Measurements from ENCODE around the gene APPBP2.
A peak's percentile ranks its signal among the peaks of the same experiment; 100 is the strongest.
"Not testable (repeated sequence)": the region's sequence is repeated elsewhere in the genome, so short reads cannot be mapped to it uniquely, and the experiment has no call there.

Gene APPBP2

DNA sequence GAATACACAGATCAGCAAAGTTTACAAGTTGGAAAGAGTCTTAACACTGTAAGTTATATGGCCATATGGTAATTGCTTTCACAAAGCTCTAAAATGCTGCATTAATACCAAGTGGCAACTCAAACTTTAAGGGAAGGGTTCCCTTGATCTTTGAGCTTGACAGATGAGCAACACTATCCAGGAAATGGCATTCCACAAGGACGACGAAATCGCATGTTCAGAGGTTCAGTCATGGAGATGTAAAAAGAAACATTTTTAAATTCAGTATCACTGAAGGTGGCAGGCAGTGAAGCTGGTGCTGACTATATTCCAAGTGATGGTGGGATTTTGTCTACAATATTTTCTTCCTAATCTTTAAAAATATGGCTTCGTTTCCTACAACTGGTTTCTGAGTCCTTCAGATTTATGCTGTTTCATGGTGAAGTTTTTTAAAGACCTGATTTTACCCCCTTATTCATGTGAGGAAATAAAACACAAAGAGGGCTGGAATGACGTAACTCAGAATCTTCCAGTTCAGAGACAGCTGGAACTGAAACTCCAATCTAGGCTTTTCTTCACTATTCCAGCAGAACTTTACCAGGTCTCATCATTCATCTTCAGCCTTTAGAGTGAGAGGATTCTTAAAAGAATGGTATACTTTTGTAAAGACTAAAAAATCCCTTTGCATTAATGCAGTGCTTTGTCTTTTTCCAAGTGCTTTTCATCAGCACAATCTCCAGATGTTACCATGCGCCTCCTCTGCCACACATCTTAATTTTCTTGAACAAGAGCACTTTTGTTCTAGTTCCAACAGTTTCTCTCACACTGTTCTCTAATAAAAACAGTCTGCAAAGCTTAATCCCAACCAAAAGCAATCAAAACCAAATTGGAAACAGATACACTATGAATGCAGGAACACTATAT, 83.5 kb downstream of the APPBP2 start:
- intact Hi-C loops (cut with DNase I), result no loop called here
- no peak for DNase-seq

DNA sequence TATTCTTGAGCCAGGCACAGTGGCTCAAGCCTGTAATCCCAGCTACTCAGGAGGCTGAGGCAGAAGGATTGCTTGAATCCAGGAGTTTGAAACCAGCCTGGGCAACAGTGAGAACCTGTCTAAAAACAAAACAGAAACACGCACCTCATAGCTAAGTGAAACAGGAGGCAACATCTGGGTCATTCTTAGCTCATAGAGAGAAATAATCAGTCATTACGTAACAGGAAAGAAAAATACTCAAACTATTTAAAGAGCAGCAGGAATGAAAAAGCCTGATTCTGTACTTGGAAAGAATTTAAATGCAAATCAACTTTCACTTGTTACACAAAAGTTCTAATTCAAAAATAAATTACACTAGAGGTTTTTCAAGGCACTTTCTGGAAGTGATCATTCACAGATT, 86.5 kb downstream of the APPBP2 start:
- DNase-seq, result no peak
- intact Hi-C loops (cut with DNase I), result loop anchor here (10.0 kb wide), 2 partner anchors 295 to 335 kb away; partner anchors contain the start of gene CA4

DNA sequence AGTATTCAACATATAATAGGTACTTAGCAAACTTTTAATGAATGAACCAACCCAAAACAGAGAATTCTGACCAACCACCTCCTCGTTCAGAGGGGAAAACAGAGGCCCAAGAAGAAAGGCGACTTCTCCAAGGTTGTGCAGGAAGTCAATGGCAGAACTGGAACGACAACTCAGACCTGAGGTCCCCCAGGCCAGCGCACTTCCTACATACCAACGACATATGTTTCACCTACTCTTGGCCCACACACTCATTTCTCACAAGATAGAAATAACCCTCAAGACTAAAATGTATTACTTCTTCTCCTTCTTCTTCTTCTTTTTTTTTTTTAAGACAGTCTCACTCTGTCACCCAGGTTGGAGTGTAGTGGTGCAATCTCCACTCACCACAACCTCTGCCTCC, 89.4 kb downstream of the APPBP2 start:
- no peak for DNase-seq
- intact Hi-C loops (cut with DNase I), result loop anchor here (10.0 kb wide), 2 partner anchors 292 to 332 kb away; partner anchors contain the start of gene CA4

DNA sequence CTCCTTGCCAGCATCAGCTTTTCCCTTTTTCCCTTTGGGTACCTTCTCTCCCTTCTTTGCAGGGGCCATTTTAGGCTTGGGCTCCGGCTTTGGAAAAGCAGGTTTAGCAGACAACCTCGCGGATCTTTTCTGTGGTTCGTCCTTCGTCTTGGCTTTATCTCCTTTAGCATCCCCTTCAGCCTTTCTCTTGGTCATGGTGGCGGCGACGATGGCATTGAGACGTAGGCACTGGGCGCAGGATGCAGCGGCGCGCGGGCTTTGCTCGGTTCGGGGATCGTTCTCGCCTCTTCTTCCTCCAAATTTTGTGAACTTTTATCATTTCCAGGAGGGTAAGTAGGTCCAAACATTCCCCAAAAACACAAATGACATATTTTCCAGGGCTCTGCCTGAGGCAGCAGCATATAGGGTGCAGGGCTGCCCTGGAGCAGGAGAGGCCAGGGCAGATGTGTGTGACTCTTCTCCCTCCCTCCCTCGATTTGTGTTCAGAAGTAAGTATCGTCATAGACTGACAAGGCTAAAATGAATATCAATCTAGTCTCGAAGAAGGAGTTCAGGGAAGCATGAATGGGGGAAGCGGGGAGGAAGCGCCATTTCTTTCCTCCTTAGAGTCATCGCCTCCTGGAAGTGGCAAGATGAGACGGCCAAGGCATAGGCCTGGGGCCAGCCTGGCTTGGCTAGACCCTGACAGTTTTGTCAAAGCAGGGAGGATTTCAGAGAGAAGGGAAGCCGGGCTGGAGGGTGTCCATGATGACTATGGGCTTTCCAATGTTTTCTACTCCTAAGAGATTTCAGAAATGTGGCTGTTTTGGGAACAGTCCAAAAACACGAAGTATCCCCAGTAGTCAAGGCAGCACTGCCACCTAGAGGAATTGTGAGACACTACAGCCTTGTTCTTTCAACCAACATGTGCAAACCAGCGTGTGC, 90.5 kb downstream of the APPBP2 start:
- intact Hi-C loops (cut with DNase I), result loop anchor here (10.0 kb wide), 2 partner anchors 291 to 331 kb away; partner anchors contain the start of gene CA4
- DNase-seq, result peak in 8 of 10 donors; percentile 34 to 86 (median 70)

DNA sequence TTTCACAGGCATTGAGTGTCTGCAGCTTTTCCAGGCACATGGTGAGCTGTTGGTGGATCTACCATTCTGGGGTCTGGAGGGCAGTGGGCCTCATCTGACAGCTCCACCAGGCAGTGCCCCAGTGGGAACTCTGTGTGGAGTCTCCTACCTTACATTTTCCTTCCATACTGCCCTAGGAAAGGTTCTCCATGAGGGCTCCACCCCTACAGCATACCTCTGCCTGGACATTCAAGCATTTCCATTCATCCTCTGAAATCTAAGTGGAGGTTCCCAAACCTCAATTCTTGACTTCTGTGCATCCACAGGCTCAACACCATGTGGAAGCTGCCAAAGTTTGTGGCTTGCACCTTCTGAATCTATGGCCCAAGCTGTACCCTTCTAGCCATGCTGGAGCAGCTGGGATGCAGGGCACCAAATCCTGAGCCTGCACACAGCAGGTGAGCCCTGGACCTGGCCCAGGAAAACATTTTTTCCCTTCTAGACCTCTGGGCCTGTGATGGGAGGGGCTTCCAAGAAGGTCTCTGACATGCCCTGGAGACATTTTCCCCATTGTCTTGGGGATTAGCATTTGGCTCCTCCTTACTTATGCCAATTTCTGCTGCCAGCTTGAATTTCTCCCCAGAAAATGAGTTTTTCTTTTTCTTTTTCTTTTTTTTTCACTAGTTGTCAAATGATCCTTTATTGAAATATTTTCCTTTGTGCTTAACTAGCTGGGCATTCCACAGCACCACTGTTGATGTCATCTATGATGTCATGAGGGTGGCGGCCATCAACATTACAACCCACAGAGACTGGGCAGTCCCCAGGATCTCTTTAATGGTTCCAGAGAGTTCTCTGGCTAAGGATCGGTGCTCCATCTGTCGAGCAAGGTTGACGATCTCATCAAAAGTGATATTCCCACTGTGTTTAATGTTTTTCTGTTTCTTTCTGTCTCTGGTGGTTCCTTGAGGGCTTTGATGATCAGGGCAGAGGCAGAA, 92.7 kb downstream of the APPBP2 start:
- not testable (repeated sequence) for DNase-seq
- intact Hi-C loops (cut with DNase I), result loop anchor here (5.0 to 10.0 kb wide), 3 partner anchors 201 to 329 kb away; partner anchors contain the start of gene CA4

DNA sequence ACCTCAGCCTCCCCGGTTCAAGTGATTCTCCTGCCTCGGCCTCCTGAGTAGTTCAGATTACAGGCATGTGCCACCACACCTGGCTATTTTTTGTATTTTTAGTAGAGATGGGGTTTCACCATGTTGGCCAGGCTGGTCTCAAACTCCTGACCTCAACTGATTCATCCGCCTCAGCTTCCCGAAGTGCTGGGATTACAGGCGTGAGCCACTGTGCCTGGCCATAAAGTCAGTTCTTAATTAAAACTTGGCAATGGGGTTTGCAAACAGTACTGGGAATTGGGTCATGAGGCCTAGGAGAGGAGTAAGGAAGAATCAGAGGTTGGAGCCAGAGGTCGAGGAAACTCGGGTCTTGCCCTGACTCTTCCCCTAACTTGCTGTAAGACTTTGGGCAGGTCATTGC, 95.5 kb downstream of the APPBP2 start:
- DNase-seq, result not testable (repeated sequence)

DNA sequence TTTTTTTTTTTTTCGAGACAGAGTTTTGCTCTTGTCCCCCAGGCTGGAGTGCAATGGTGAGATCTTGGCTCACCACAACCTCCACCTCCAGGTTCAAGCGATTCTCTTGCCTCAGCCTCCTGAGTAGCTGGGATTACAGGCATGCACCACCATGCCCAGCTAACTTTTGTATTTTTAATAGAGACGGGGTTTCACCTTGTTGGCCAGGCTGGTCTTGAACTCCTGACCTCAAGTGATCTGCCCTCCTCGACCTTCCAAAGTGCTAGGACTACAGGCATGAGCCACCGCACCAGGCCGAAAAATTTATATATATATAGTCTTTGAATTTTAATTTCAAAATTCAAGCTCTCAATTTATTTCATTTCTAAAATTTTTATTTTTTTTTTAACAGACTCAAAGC, 97.6 kb downstream of the APPBP2 start:
- intact Hi-C loops (cut with DNase I); DNase-seq: not testable (repeated sequence)

More for the DNA sequence above, 95.5 kb downstream of the APPBP2 start:
- intact Hi-C loops (cut with DNase I), result loop anchor here (5.0 to 10.0 kb wide), 3 partner anchors 198 to 326 kb away; partner anchors contain the start of gene CA4

DNA sequence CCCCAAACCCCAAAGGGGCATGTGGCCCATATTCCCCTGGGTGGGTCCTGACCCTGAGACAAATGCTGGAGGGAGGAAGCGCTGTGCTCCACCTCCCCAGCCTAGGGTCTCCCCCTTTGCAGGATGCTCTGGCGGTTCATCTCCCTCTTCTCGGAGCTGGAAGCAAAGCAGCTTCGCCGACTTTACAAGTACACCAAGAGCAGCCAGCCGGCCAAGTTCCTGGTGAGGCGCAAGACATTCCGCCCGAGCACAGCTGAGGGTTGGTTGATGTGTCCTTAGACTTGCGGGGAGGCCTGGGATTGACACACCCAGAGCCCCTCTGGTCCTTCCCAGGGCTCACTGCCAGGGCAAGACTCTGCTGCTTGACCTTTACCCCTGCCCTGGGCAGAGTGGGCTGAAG, 99.4 kb downstream of the APPBP2 start:
- DNase-seq, result no peak
- intact Hi-C loops (cut with DNase I), result no loop called here

DNA sequence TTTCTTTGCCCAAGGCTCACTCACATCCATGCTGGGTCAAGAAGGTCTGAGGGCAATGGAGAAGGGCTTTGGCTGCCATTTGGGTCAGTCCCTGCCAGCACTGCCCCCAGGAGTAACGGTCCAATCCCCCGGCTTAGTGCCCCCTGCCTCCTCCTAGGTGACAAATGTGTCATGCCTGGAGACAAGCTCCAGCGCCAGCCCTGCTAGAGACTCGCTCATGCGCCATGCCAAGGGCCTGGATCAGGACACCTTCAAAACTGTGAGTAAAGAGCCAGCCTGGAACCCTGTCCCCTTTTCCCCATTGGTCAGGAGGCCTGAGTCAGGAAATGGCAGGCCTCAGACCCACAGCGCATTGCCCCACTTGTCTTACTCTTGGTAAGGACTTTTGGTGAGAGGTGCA, 100.4 kb downstream of the APPBP2 start:
- DNase-seq, result no peak
- intact Hi-C loops (cut with DNase I), result no loop called here

DNA sequence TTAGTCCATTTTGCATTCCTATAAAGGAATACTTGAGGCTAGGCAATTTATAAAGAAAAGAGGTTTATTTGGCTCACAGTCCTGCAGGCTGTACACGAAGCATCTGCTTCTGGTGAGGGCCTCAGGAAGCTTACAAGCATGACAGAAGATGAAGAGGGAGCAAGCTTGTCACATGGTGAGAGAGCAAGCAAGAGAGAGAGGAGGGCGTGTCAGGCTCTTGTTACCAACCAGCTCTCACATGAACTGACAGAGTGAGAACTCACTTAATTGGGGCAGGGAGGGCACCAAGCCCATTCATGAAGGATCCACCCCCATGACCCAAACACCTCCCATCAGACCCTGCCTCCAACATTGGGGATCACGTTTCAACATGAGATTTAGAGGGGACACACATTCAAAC, 102.2 kb downstream of the APPBP2 start:
- DNase-seq, result no peak
- intact Hi-C loops (cut with DNase I), result no loop called here

DNA sequence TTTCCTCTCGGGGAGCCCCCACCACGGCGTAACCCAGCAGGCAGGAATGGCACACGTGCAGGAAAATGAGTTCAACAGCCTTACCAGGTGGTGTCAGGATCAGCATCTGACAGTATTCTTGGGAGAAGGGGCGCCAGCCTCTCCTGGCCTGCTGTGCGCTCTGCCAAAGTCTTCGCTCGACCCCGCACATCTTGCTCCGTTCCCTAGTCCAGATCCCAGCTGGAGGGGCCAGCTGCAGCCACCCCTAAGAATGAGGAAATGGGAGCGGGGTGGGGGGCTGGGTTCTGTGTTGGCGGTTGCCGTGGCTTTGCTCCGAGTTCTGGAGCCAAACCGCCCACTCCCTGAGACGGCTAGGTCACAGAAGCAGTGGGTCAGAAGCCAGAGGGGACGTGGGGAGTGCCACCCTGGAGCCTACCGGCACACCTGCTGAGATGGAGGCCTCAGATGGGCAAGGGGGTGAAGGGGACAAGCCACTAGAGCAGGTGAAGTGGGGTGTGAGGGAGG, 103.8 kb downstream of the APPBP2 start, which contains the start of gene CHCT1:
TSS of gene CHCT1 (plus strand) at position 328 of the 504 bp plus-strand sequence. CDS start at position 432, 104 bp downstream.
- DNase-seq, result peak in 1 of 10 donors; percentile 25
- intact Hi-C loops (cut with DNase I), result no loop called here

DNA sequence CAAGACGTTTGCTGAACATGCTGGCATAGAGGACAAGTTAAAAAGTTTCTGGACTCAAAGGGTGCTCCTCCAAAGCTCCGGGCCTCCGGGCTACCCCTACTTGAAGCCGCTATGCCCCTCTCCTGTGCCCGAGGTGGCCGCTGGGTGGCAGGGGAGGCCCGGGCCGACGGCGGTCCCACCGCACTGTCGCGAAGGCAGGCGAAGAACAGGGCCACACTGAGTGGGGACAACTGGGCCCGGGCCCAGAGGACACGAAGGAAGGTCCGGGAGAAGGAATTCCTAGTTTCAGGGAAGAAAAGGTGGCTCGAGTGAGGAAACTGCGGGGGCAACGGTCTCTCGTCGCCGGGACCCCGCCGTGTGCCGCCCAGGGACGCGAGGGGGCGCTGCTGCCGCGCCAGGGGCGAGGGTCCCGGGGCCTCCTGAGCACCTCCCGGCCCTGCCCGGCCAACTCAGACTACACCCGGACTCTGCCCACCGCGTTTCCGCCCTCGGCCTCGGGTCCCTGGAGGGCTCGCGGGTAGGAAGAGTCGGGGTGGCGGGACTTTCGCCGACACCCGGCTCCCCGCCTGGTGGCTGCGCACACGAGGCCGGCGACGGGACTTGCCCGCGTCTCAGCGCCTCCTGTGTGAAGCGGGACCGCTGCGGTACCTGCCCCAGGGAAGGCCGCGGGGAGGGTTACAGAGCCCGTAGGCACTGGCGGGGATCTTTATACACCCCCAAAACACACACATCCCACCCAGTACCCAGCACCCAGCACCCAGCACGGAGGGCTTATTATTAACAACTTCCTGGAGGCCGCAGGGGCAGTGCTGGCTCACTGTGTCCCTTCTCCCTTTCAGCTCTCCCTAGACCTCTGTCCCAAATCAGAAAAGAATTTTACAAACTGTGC, 104.5 kb downstream of the APPBP2 start:
- intact Hi-C loops (cut with DNase I), result loop anchor here (1.0 kb wide), 1 partner anchor 217 kb away; no protein-coding TSS in a partner anchor
- peak in 9 of 10 donors; percentile 49 to 95 (median 67) for DNase-seq

DNA sequence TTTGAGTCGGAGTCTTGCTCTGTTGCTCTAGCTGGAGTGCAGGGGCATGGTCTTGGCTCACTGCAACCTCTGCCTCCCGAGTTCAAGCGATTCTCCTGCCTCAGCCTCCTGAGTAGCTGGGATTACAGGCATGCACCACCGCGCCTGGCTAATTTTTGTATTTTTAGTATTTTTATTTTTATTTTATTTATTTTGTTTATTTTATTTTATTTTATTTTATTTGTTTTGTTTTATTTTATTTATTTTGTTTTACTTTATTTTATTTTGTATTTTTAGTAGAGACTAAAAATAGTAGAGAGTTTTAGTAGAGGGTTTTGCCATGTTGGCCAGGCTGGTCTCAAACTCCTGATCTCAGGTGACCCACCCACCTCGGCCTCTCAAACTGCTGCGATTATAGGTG, 106.2 kb downstream of the APPBP2 start:
- DNase-seq; intact Hi-C loops (cut with DNase I): not testable (repeated sequence)

DNA sequence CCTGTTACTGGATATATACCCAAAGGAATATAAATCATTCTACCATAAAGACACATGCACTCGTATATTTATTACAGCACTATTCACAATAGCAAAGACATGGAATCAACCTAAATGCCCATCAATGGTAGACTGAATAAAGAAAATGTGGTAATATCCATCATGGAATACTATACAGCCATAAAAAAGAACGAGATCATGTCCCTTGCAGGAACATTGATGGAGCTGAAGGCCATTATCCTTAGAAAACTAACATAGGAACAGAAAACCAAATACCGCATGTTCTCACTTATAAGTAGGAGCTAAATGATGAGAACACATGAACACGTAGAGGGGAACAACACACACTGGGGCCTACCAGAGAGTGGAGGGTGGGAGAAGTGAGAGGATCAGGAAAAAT, 107.0 kb downstream of the APPBP2 start:
- intact Hi-C loops (cut with DNase I); DNase-seq: not testable (repeated sequence)

DNA sequence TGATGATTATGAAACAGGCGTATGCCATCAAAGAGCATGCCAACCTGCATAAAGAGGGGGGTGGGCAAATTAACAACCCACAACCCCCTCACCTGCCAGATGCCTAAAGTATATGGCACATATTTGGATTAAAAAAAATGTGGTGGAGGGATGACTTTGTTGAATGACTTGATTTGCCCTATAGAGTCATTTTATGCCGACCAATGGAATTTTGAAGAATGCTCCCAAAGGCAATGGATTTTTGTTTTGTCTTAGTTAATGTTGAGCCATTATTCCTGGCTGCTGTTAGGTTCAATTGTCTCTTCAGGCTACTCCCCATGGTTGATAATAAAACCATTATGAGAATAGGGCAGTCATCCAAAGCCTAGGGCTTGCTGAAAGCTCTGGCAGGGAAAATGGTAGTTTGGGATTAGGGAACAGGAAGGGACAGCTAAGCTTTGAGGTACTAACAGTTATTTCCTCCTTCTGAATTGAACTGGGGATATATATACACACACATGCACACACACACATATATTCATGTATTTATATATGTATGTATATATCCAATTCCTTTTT, 109.6 kb downstream of the APPBP2 start:
- peak in 1 of 10 donors; percentile 22 for DNase-seq
- intact Hi-C loops (cut with DNase I), result no loop called here

DNA sequence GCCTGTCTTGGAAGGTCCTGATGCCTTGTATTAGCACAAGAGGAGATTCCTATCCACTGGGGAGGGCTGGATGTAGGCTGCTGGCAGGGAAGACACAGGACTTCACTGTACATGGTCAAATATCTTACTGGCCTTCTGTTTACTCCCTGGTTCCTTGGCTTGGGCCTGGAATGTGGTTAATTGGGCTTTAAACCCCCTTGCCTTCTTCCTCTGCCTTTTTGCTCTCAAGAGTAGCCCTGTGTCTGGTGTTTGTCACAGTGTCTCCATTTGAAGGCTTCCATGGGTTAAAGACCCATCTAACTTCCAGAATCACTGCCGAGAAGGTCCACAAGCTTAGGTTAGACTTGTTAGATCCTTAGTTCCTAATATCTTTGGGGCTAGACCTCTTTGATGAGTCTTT, 110.9 kb downstream of the APPBP2 start:
- intact Hi-C loops (cut with DNase I), result no loop called here
- no peak for DNase-seq

DNA sequence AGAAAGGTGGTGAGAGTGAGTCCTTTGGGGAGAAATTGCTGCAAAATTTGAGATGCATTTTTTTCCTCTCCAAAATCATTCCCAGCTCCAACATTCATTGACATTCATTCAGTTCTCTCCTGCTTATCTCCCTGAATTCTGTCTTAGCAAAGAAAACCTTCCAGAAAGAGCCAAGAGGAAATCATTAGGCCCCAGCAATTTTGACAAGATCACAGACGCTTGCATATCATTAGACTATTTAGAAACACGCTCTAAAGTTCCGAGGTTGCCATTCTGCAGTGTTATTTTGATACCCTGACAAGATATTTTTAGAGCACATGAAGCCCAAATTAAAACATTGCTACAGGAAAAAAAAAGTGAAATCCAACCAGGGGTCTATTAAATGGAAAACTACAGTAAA, 113.3 kb downstream of the APPBP2 start:
- DNase-seq, result no peak
- intact Hi-C loops (cut with DNase I), result no loop called here

DNA sequence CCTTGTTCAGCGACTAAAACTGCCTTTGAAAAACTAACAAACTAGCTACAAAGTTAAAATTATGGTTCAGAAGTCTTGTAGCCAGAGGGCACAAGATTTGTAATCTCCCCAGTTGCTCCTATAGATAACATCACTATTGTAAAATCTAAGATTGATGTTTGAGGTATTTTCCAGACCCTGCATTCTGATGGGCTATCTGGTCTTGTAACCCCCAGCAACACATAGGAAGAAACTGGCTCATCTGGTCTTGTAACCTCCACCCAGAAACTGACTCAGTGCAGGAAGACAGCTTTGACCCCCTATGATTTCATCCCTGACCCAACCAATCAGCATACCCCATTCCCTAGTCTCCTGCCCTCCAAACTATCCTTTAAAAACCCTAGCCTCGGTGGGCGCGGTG, 116.0 kb downstream of the APPBP2 start:
- no peak for DNase-seq
- intact Hi-C loops (cut with DNase I), result no loop called here
